ENCODE data around the gene STK32C.
"Not testable (repeated sequence)": the region's sequence is repeated elsewhere in the genome, so short reads cannot be mapped to it uniquely, and the experiment has no call there.

STK32C gene

GRCh38 chr10:132301371-132302330 lies 6.1 kb downstream of the STK32C start:
- no peak for DNase-seq (ENCODE audit: low spot score)

DNA sequence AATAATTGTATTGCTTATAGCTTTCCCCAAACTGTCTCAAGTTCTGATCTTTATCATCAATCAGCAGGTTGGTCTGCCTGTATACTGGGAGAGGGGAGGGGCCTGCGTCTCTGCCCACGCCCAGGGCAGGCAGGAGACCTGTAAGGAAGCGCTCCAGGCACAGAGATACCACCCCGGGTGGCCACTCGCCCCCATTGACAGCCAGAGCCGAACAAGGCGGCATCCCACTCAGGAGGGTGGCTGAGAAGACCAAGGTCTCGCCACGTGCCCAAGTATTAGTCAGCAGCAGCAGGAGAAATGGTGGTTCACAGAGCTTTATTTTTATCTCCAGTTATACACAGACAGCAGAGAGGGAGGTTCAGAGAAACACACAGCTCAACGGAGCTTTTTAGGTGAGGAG lies 7.2 kb downstream of the STK32C start:
- no peak for DNase-seq (ENCODE audit: low spot score)

GRCh38 chr10:132299371-132300336 lies 8.1 kb downstream of the STK32C start:
- DNase-seq (ENCODE audit: low spot score) = no peak

- no peak for DNase-seq (ENCODE audit: low spot score)
Observed at GRCh38 chr10:132298038-132298881, 9.5 kb downstream of the STK32C start.

- DNase-seq (ENCODE audit: low spot score) = no peak
Observed at GRCh38 chr10:132297526-132297925, 10.2 kb downstream of the STK32C start.

DNA sequence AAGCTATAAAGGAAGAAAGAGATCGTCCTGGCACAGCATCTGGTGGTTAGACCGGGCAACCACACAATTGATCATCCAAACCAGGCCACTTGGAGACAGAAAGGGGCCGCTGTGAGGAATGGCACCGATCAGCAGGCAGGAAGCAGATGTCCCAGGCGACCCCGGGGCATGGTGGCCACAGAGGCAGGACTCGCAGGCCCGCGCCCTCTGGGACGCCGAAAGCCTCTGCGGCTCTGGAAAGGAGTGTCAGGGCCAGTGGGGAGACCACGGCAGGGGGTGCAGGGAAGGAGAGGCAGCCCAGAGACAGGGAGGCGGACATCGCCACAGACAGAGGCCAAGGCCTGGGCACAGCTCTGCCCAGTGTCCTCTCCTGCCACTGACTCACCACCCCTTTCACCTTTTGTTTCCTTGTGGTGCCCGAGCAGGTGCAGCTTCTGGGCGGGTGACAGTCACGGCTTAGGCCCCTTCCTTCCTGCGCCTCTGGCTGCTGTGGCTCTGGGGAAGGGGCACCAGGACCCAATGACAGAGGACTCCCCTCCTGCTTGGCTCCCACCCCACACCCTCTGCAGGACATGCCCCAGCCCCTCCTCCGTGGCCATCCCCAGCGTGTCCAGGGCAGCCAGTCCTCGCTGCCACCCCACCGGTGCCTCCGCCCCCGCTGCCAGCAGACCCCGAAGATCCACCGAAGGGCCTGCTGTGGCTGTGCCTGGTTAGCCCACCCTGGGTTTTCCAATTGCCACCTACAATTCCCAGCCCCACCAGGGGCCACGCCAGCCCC lies 10.9 kb downstream of the STK32C start:
- DNase-seq (ENCODE audit: low spot score) = no peak

GRCh38 chr10:132295481-132295880 lies 12.3 kb downstream of the STK32C start:
- DNase-seq (ENCODE audit: low spot score) = not testable (repeated sequence)

GRCh38 chr10:132294561-132295318 lies 13.0 kb downstream of the STK32C start:
- no peak for DNase-seq (ENCODE audit: low spot score)

DNA sequence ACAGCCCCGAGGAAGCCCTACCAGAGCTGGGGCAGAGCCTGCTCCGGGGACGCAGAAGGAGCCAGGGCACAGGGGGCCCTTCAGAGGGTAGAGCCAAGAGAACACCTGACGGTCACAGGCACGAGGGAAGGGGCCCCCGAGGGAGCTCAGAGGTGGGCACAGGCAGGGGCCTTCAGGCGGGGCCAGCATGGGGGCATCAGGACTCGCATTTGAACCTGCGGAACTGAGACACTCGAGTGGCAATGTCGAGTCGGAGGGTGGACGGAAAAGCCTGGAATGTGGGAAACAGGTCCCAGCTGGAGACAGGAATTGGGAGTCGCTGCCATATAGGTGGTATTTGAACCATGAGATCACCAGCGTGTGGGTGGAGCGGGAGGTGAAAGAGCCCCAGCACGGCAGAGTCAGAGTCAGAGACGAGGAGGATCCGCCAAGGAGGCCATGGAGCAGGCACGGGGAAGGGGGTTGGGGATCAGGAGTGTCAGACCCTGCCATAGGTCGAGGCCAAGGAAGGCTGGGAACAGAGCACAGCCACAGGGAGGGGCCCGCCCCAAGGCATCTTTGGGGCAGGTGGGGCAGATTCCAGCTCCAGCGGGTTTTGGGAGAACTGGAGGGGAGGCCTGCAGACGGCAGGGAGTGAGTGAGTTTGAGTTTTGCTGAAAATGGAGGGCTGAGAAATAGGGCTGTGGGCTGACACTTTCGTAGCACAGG lies 13.8 kb downstream of the STK32C start:
- DNase-seq (ENCODE audit: low spot score) = no peak

DNA sequence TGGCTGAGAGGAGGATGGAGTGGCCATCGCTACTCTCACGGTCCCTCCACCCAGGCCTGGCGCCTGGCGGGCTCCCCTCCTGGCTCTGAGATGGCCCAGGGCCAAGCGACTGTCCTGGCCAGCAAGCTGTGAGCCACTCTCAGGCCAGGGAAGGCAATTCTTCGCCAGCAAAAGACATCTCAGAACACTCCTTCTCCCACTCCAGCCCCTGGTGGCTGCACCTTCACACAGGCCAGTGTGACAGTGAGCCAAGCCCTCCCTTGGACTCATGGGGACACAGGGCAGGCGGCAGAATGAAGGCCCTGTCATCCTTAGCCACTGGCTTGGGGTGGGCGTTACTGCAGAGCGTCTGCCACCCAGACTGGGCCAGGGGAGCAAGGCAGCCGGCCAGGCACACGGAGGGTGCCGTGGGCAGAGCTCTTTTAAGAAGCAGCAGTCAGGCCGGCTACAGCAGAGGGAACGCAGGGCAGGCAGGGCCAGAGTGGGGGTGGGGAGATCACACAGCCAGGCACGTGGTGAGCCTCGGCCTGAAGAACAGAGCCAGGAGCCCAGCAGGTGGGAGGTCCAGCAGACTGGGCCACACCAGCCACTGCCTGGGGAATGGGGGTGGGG lies 14.4 kb downstream of the STK32C start:
- peak; percentile 69 for DNase-seq (ENCODE audit: low spot score)

DNA sequence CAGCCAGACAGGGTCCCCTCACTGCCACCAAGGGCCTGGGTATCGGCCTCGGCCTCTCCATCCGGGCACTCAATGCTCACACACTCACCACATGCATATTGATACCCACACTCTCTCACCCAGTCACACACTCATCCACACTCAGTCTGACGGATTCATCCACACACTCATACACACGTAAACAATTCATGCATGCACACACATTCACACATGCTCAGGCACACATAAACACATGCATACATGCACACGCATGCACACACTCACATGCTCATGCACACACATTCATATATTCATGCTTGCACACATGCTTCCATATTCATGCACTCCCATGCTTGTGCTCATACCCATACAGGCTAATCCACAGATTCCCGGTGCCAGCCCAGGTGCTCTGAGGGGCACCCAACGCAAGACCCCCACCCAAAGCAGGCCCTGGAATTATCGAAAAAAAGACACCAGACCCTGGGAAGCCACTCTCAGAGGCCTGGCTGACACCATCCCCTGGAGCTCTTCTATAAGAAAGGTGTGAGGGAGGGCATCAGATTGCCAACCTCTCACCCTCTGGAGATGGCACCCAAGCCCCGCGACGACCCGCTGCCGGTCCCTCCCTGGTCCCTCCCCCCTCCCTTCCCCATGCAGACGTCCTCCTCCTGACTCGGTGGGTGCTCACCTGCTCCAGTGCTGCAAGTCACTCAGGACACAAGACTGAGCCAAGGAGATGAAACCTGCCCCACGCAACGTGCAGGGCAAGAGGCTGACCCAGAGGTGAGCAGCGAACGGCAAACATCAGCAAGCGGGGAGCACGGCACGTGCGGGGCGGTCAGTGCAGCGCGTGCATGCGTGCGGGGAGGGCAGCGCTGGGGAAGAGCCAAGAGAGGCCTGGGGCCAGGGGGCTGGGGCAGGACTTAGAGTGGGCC lies 15.2 kb downstream of the STK32C start:
- DNase-seq (ENCODE audit: low spot score) = no peak

GRCh38 chr10:132291826-132292225 lies 15.9 kb downstream of the STK32C start:
- DNase-seq (ENCODE audit: low spot score) = no peak

GRCh38 chr10:132290631-132291030 lies 17.1 kb downstream of the STK32C start:
- DNase-seq (ENCODE audit: low spot score) = no peak

DNA sequence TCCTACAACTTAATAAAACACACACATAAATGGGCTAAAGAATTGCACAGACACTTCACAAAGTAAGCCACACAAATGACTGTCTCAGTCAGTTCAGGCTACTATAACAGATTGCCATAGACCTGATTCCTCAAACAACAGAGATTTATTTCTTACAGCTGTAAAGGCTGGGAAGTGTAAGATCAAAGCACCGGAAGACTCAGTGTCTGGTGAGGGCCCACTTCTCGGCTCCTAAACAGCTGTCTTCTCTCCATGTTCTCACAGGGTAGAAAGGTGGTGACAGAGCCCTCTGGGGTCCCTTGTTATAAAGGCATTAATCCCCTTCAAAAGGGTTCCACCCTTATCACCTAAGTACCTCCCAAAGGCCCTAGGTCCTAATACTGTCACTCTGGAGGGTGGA lies 18.3 kb downstream of the STK32C start:
- no peak for DNase-seq (ENCODE audit: low spot score)

- no peak for DNase-seq (ENCODE audit: low spot score)
Observed at GRCh38 chr10:132283604-132284382, 24.0 kb downstream of the STK32C start.

GRCh38 chr10:132282667-132283603 lies 24.8 kb downstream of the STK32C start:
- no peak for DNase-seq (ENCODE audit: low spot score)

Measured in cerebellar cortex (tissue), 1 donor.